IMR-90 (cell line): Measurements from ENCODE around the gene TLR3. TPM values are rescaled to one million over a fixed set of nuclear protein-coding genes. Genes with fewer than 3 reads are reported as not detected.

ENCODE experiments used
- ATAC-seq: fragments of 200-7000 bp; cut with Tn5 transposase; 2 replicates; pipeline ENCODE4 v1.9.1; 2020; ENCODE audit warnings: low read depth, mild to moderate bottlenecking, moderate library complexity
- BruUV-seq: library from RNA; stranded (reverse); fragments of 400-500 nt; replicated peaks from 2 replicates; lab custom pipeline; 2021; lab: Mats Ljungman, UMichigan
- CTCF ChIA-PET: fragments of 300-600 bp; formaldehyde crosslinking; extraction: SDS; loops from one replicate; lab custom pipeline; 2021; ENCODE audit warnings: antibody characterized with exemption; lab: Yijun Ruan, JAX
- POLR2A ChIA-PET: fragments of 300-600 bp; sonication (Branson Sonifier 250); formaldehyde crosslinking; loops from one replicate; lab custom pipeline; 2022; ENCODE audit warnings: antibody characterized with exemption; ENCODE audit not compliant: unreplicated experiment; lab: Charles Lee
- DNase-seq: peaks from one replicate; pipeline ENCODE4 v3.0.0; 2013
- H2AFZ ChIP-seq: replicated peaks from 2 replicates; pipeline ENCODE3; 2013; ENCODE audit warnings: low read length, mild to moderate bottlenecking; ENCODE audit not compliant: poor library complexity
- H2AK5ac ChIP-seq: 2 replicates; pipeline ENCODE4 v1.6.1; 2013; ENCODE audit warnings: low read depth, low read length, inconsistent platforms
- H2AK9ac ChIP-seq: replicated peaks from 2 replicates; pipeline ENCODE3; 2013; ENCODE audit warnings: mild to moderate bottlenecking, low read depth, low read length, moderate library complexity; ENCODE audit not compliant: poor library complexity
- H2BK120ac ChIP-seq: 2 replicates; pipeline ENCODE4 v1.6.1; 2013; ENCODE audit warnings: low read depth, low read length, inconsistent platforms
- H2BK15ac ChIP-seq: 3 replicates; pipeline ENCODE4 v1.6.1; 2013; ENCODE audit warnings: low read depth, low read length, inconsistent platforms
- H2BK20ac ChIP-seq: 2 replicates; pipeline ENCODE4 v1.6.1; 2013; ENCODE audit warnings: low read depth, mild to moderate bottlenecking, inconsistent platforms, low read length, moderate library complexity
- H2BK5ac ChIP-seq: 2 replicates; pipeline ENCODE4 v1.6.1; 2013; ENCODE audit warnings: mild to moderate bottlenecking, low read depth, low read length, inconsistent platforms; ENCODE audit not compliant: poor library complexity, severe bottlenecking
- H3K14ac ChIP-seq: replicated peaks from 2 replicates; pipeline ENCODE4 v1.6.1; 2013; ENCODE audit warnings: low read depth, low read length, inconsistent platforms
- H3K18ac ChIP-seq: 2 replicates; pipeline ENCODE4 v1.6.1; 2013; ENCODE audit warnings: low read depth, low read length, control low read depth
- H3K23ac ChIP-seq: 2 replicates; pipeline ENCODE4 v1.6.1; 2013; ENCODE audit warnings: low read depth, low read length, inconsistent platforms
- H3K27ac ChIP-seq: 2 replicates; pipeline ENCODE4 v1.5.1; 2013; ENCODE audit warnings: mild to moderate bottlenecking, control low read depth, low read length; ENCODE audit not compliant: insufficient read depth
- H3K27me3 ChIP-seq: 2 replicates; pipeline ENCODE4 v1.6.1; 2013; ENCODE audit warnings: low read length; ENCODE audit not compliant: control insufficient read depth, insufficient read depth
- H3K36me3 ChIP-seq: 2 replicates; pipeline ENCODE4 v1.6.1; 2013; ENCODE audit warnings: low read length, mixed read lengths; ENCODE audit not compliant: control insufficient read depth, insufficient read depth
- H3K4ac ChIP-seq: 2 replicates; pipeline ENCODE4 v1.6.1; 2013; ENCODE audit warnings: low read depth, low read length, inconsistent platforms
- H3K4me1 ChIP-seq: 2 replicates; pipeline ENCODE4 v1.6.1; 2013; ENCODE audit warnings: low read length, mixed read lengths; ENCODE audit not compliant: control insufficient read depth, insufficient read depth
- H3K4me2 ChIP-seq: 2 replicates; pipeline ENCODE4 v1.6.1; 2013; ENCODE audit warnings: low read depth, mild to moderate bottlenecking, control low read depth, low read length, moderate library complexity
- H3K4me3 ChIP-seq: 2 replicates; pipeline ENCODE4 v1.5.1; 2013; ENCODE audit warnings: low read depth, mild to moderate bottlenecking, control low read depth, low read length, moderate library complexity; ENCODE audit not compliant: insufficient read depth
- H3K56ac ChIP-seq: 2 replicates; pipeline ENCODE4 v1.6.1; 2013; ENCODE audit warnings: low read length, inconsistent platforms; ENCODE audit not compliant: insufficient read depth; ENCODE audit errors: extremely low read depth
- H3K79me1 ChIP-seq, 2 experiments: 2 replicates each; pipeline ENCODE4 v1.6.1; 2013; ENCODE audit warnings: low read length in 2 of 2, inconsistent platforms in 1 of 2, low read depth in 1 of 2
- H3K9ac ChIP-seq: 2 replicates; pipeline ENCODE4 v1.6.1; 2013; ENCODE audit warnings: low read depth, low read length, control low read depth
- H3K9me1 ChIP-seq: 2 replicates; pipeline ENCODE4 v1.6.1; 2013; ENCODE audit warnings: low read length, inconsistent platforms; ENCODE audit not compliant: insufficient read depth
- H3K9me3 ChIP-seq: 2 replicates; pipeline ENCODE4 v1.6.1; 2013; ENCODE audit warnings: low read length; ENCODE audit not compliant: control insufficient read depth, insufficient read depth
- H4K20me1 ChIP-seq: 2 replicates; pipeline ENCODE4 v1.6.1; 2013; ENCODE audit warnings: low read length, inconsistent platforms; ENCODE audit not compliant: insufficient read depth
- H4K5ac ChIP-seq: 2 replicates; pipeline ENCODE4 v1.6.1; 2013; ENCODE audit warnings: mild to moderate bottlenecking, low read depth, low read length, control low read depth
- H4K8ac ChIP-seq, 2 experiments: 2 replicates each; pipeline ENCODE4 v1.6.1; 2013; ENCODE audit warnings: low read depth in 2 of 2, low read length in 2 of 2, control low read depth in 1 of 2, inconsistent platforms in 1 of 2
- H4K91ac ChIP-seq: 2 replicates; pipeline ENCODE4 v1.6.1; 2013; ENCODE audit warnings: low read depth, low read length, inconsistent platforms; ENCODE audit not compliant: insufficient read depth
- MAZ ChIP-seq: IDR thresholded peaks from 2 replicates; pipeline ENCODE4 v1.6.1; 2012; ENCODE audit warnings: low read depth, mild to moderate bottlenecking, low read length, improper control_type of control experiment, moderate library complexity, borderline replicate concordance
- RFX5 ChIP-seq: IDR thresholded peaks from 2 replicates; pipeline ENCODE4 v1.8.0; 2012; ENCODE audit warnings: low read depth, mild to moderate bottlenecking, low read length, moderate library complexity
- WGBS, 2 experiments: methylation state at CpG; one replicate each; pipeline versions ENCODE4 v1.1.5 to v1.1.7; 2013; ENCODE audit warnings: missing lambda C conversion rate in 2 of 2; ENCODE audit not compliant: insufficient read length in 1 of 2; ENCODE audit errors: extremely low coverage in 2 of 2; 5-methylcytosine and 5-hydroxymethylcytosine counted together
- dilution Hi-C: fragments of 300-500 bp; cut with HindIII; formaldehyde crosslinking; loops from one replicate; pipeline ENCODE4 v1.14.3; 2018; ENCODE audit warnings: low sequenced_read_pairs; ENCODE audit not compliant: unreplicated experiment
- in situ Hi-C: fragments of 300-500 bp; cut with MboI; formaldehyde crosslinking; loops from 3 replicates; pipeline ENCODE4 v1.14.3; 2019; ENCODE audit warnings: low sequenced_read_pairs, inconsistent platforms, mixed read lengths
- intact Hi-C: fragments of 100-400 bp; cut with micrococcal nuclease; formaldehyde crosslinking; loops from 2 replicates; pipeline ENCODE4 v1.10.0; 2022
- polyA plus RNA-seq, 3 experiments: library from polyadenylated mRNA; depleted of rRNA; stranded (reverse); fragments of >200 nt; gene quantifications; 2 replicates each; pipeline ENCODE4 v1.2.3, GENCODE V29; 2012; ENCODE audit warnings: low replicate concordance in 1 of 3
- total RNA-seq: library from RNA; depleted of rRNA; stranded (reverse); fragments of >200 nt; gene quantifications from 2 replicates; pipeline ENCODE4 v1.2.3, GENCODE V29; 2012

Gene TLR3
- total and polyA plus RNA-seq, 2 of the 4 experiments (the other 2 are of a cell fraction), result 0.12 to 0.36 TPM

DNA sequence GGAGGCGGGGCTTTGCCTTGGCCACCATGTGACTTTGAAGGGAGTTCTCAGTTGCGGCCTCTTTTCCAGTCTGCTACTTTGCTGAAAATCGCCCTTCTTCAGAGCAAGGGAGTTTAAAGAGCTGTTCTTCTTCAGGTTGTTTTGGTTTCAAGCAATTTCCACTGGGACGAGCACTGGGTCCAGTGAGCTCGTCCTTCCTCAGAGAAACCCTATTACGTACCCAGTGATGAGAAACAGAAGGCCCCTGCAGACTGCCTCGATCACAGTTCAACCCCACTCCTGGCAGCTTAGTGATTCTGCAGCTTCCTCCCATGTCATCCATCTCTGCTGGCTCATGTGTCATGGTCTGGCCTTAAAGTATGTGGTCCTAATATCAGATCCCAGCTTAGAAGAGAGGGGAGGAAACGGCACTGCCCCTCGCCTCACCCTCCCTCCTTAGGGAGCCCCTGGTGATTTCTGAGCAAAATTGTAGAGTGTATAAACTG is 27.8 kb downstream of the TLR3 start:
- dilution Hi-C loops, result no loop called here

More for the DNA sequence above, 27.8 kb downstream of the TLR3 start:
- H3K9ac ChIP-seq, result no peak overlapping the region
- H3K4ac ChIP-seq, result no peak overlapping the region
- no peaks in the 10 kb centered on the region for H3K79me1 ChIP-seq
- in situ Hi-C loops (no loop called here), intact Hi-C loops (no loop called here)
- no peaks in the 10 kb centered on the region for H3K9me1 ChIP-seq
- H3K4me3 ChIP-seq, result no peak overlapping the region
- no peak overlapping the region for H4K8ac ChIP-seq
- no peaks in the 10 kb centered on the region for H3K4me1 ChIP-seq
- H3K56ac ChIP-seq, result no peak overlapping the region
- no peaks in the 10 kb centered on the region for H3K9me3 ChIP-seq
- no peak overlapping the region for H4K5ac ChIP-seq
- H3K18ac ChIP-seq, result no peak overlapping the region
- H4K91ac ChIP-seq, result no peak overlapping the region
- no peak overlapping the region for H2AFZ ChIP-seq
- no peak overlapping the region for H2BK120ac ChIP-seq
- H3K27me3 ChIP-seq, result peaks cover 3% of the 10 kb centered on the region; the same call in 1 of the 2 replicates
- no peak overlapping the region for H2BK15ac ChIP-seq
- H3K36me3 ChIP-seq, result no peaks in the 10 kb centered on the region
- ATAC-seq (no peak), DNase-seq (no peak)
- no TSS peak for BruUV-seq
- TF ChIP-seq MAZ, result no peak
- TF ChIP-seq RFX5, result no peak
- no peaks in the 10 kb centered on the region for H4K20me1 ChIP-seq
- ChIA-PET CTCF (no interaction called here), POLR2A (no interaction called here)
- no peak overlapping the region for H2AK5ac ChIP-seq
- H2BK20ac ChIP-seq, result no peak overlapping the region
- H3K14ac ChIP-seq, result no peak overlapping the region
- no peak overlapping the region for H3K27ac ChIP-seq
- no peak overlapping the region for H3K23ac ChIP-seq
- no peak overlapping the region for H2BK5ac ChIP-seq
- no CpG with 5 or more reads among the region's 9 CpGs for WGBS, 2 experiments
- no peak overlapping the region for H2AK9ac ChIP-seq
- H3K4me2 ChIP-seq, result no peak overlapping the region
